Measurements from ENCODE around the gene CLEC16A. TPM values are rescaled to one million over a fixed set of nuclear protein-coding genes. Genes with fewer than 3 reads are reported as not detected.

Gene CLEC16A
- total and polyA plus RNA-seq, 2 experiments from 2014 or later = 9.9 to 24.1 TPM

GRCh38 chr16:10978871-10979446, 34.6 kb downstream of the CLEC16A start:
- Mint-ChIP-seq H3K27ac (peak overlapping the region; percentile 68), H3K4me3 (no peak overlapping the region)

More at GRCh38 chr16:10978871-10979446, 34.6 kb downstream of the CLEC16A start:
- Histone ChIP-seq H4K20me1 (replicated peaks; ENCODE audit: insufficient read depth) (no peaks in the 10 kb centered on the region), H3K9me2 (ENCODE audit: insufficient read depth) (no peaks in the 10 kb centered on the region), H3F3A (replicated peaks; ENCODE audit: low read depth) (0 out of 2 replicates have a peak, but pooled peaks cover 5% of the 10 kb centered on the region), H3K27ac (ENCODE audit: low read depth) (no peak overlapping the region), H3K27me3 (ENCODE audit: insufficient read depth) (no peaks in the 10 kb centered on the region), H3K4me1 (ENCODE audit: insufficient read depth) (no peaks in the 10 kb centered on the region), H3K4me3 (no peak overlapping the region), H3K79me2 (replicated peaks; ENCODE audit: insufficient read depth) (no peaks in the 10 kb centered on the region), H3K4me2 (no peak overlapping the region), H3K36me3 (ENCODE audit: insufficient read depth) (no peaks in the 10 kb centered on the region; the same call in 1 of the 2 replicates), H2AFZ (no peak overlapping the region)
- Mint-ChIP-seq H3K36me3 (ENCODE audit: low read depth) (no peaks in the 10 kb centered on the region), H3K27me3 (ENCODE audit: insufficient read depth, low read depth, poor library complexity) (peaks cover 2% of the 10 kb centered on the region), H3K9me3 (no peaks in the 10 kb centered on the region), H3K4me1 (peaks cover 11% of the 10 kb centered on the region)
- DNase-seq (ENCODE audit: low spot score) (no peak), ATAC-seq (no peak)
- TF ChIP-seq POLR2AphosphoS5 (IDR thresholded peaks at IDR 0.05; ENCODE audit: low read depth) = no peak
- no peak for TF ChIP-seq EZH2 (IDR thresholded peaks at IDR 0.05; ENCODE audit: low read depth, unreplicated experiment)
- TF ChIP-seq NANOG (IDR thresholded peaks at IDR 0.05; ENCODE audit: borderline replicate concordance) = no peak
- TF ChIP-seq STAT1 (IDR thresholded peaks at IDR 0.05; ENCODE audit: unreplicated experiment) = no peak
- TF ChIP-seq CREB1 (CRISPR knock-in tag; IDR thresholded peaks at IDR 0.05; ENCODE audit: low read depth) = no peak
- TF ChIP-seq, protein P1, sequence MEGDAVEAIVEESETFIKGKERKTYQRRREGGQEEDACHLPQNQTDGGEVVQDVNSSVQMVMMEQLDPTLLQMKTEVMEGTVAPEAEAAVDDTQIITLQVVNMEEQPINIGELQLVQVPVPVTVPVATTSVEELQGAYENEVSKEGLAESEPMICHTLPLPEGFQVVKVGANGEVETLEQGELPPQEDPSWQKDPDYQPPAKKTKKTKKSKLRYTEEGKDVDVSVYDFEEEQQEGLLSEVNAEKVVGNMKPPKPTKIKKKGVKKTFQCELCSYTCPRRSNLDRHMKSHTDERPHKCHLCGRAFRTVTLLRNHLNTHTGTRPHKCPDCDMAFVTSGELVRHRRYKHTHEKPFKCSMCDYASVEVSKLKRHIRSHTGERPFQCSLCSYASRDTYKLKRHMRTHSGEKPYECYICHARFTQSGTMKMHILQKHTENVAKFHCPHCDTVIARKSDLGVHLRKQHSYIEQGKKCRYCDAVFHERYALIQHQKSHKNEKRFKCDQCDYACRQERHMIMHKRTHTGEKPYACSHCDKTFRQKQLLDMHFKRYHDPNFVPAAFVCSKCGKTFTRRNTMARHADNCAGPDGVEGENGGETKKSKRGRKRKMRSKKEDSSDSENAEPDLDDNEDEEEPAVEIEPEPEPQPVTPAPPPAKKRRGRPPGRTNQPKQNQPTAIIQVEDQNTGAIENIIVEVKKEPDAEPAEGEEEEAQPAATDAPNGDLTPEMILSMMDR (conservative IDR thresholded peaks at IDR 0.05; ENCODE audit: low read depth in 2 of 2) = no peak
- no peak for TF ChIP-seq JUNB (IDR thresholded peaks at IDR 0.05; ENCODE audit: unreplicated experiment)
- TF ChIP-seq, protein P2, sequence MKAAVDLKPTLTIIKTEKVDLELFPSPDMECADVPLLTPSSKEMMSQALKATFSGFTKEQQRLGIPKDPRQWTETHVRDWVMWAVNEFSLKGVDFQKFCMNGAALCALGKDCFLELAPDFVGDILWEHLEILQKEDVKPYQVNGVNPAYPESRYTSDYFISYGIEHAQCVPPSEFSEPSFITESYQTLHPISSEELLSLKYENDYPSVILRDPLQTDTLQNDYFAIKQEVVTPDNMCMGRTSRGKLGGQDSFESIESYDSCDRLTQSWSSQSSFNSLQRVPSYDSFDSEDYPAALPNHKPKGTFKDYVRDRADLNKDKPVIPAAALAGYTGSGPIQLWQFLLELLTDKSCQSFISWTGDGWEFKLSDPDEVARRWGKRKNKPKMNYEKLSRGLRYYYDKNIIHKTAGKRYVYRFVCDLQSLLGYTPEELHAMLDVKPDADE (IDR thresholded peaks at IDR 0.05) = no peak
- no peak for TF ChIP-seq EZH2phosphoT487 (IDR thresholded peaks at IDR 0.05; ENCODE audit: unreplicated experiment)
- TF ChIP-seq ZNF331 (CRISPR knock-in tag; IDR thresholded peaks at IDR 0.05; ENCODE audit: low read depth) = no peak
- TF ChIP-seq REST (IDR thresholded peaks at IDR 0.05; ENCODE audit: unreplicated experiment) = no peak
- TF ChIP-seq ZNF462 (CRISPR knock-in tag; IDR thresholded peaks at IDR 0.05) = no peak

Measured in GM23338 (cell line).